Suprapubic skin (tissue), 4 donors: ENCODE results near the gene WWC2. TPM values are rescaled to one million over a fixed set of nuclear protein-coding genes. Genes with fewer than 3 reads are reported as not detected.

Experiments used
- DNase-seq, 2 donors: peaks; one replicate each; pipeline ENCODE4 v3.0.0-alpha.2; 2019; ENCODE audit warnings: low spot score in 2 of 2
- H3K27ac ChIP-seq: fragments of 200-600 bp; sonication (generic); one replicate; pipeline ENCODE4 v1.5.1; 2019
- H3K27me3 ChIP-seq: fragments of 200-600 bp; sonication (generic); one replicate; pipeline ENCODE4 v1.5.1; 2019
- H3K36me3 ChIP-seq: fragments of 200-600 bp; sonication (generic); one replicate; pipeline ENCODE4 v1.5.1; 2019
- H3K4me1 ChIP-seq: fragments of 200-600 bp; sonication (generic); one replicate; pipeline ENCODE4 v1.5.1; 2019
- H3K4me3 ChIP-seq: fragments of 200-600 bp; sonication (generic); one replicate; pipeline ENCODE4 v1.5.1; 2019; ENCODE audit warnings: mild to moderate bottlenecking
- H3K9me3 ChIP-seq: fragments of 200-600 bp; sonication (generic); one replicate; pipeline ENCODE4 v1.5.1; 2019
- CTCF ChIP-seq, 2 donors: fragments of 200-600 bp in 1 of 2; fragments of 450-650 bp in 1 of 2; sonication (generic) in 1 of 2; IDR thresholded peaks; one replicate each; pipeline ENCODE4 v1.5.1; 2016 to 2019; ENCODE audit warnings: antibody characterized with exemption in 2 of 2, mild to moderate bottlenecking in 1 of 2, moderate library complexity in 1 of 2
- EP300 ChIP-seq: sonication (generic); formaldehyde crosslinking; IDR thresholded peaks from one replicate; pipeline ENCODE4 v1.6.1; 2017; ENCODE audit warnings: antibody characterized with exemption
- POLR2A ChIP-seq, 2 donors: fragments of 450-650 bp; IDR thresholded peaks; one replicate each; pipeline ENCODE4 v1.6.1; 2017; ENCODE audit warnings: antibody characterized with exemption in 2 of 2, mild to moderate bottlenecking in 2 of 2, moderate library complexity in 2 of 2
- POLR2AphosphoS5 ChIP-seq, 3 donors: sonication (generic); formaldehyde crosslinking; IDR thresholded peaks; one replicate each; pipeline ENCODE4 v1.6.1; 2017; ENCODE audit warnings: antibody characterized with exemption in 3 of 3
- WGBS: methylation state at CpG from one replicate; pipeline ENCODE4 v1.1.5; 2018; 5-methylcytosine and 5-hydroxymethylcytosine counted together
- total RNA-seq, 4 donors: library from RNA; depleted of rRNA; stranded (reverse); fragments of >200 nt; gene quantifications; one replicate each; pipeline ENCODE4 v1.1.0, GENCODE V29; 2016

Gene WWC2
- total RNA-seq, 4 donors from 2014 or later: 9.2 to 30.4 (median 15.2) TPM

- no peak for DNase-seq
- Histone ChIP-seq H3K36me3 (peaks cover 69% of the 10 kb centered on the region), H3K4me1 (no peaks in the 10 kb centered on the region), H3K4me3 (no peak overlapping the region), H3K27me3 (no peaks in the 10 kb centered on the region), H3K27ac (no peak overlapping the region), H3K9me3 (no peaks in the 10 kb centered on the region)
- WGBS: 96% methylated on average over 2 of the region's 2 CpGs
- TF ChIP-seq POLR2AphosphoS5 (IDR thresholded peaks at IDR 0.05): no peak
- no peak for TF ChIP-seq CTCF (IDR thresholded peaks at IDR 0.05)
- TF ChIP-seq POLR2A (IDR thresholded peaks at IDR 0.05): no peak
- TF ChIP-seq EP300: no peak
Measured at GRCh38 chr4:183287309-183287659, 188.2 kb downstream of the WWC2 start.

GRCh38 chr4:183287677-183288076 lies 188.6 kb downstream of the WWC2 start:
- H3K36me3 ChIP-seq: peaks cover 65% of the 10 kb centered on the region
- WGBS: 89% methylated on average over 6 of the region's 6 CpGs
- H3K4me3 ChIP-seq: no peak overlapping the region
- H3K9me3 ChIP-seq: no peaks in the 10 kb centered on the region
- no peaks in the 10 kb centered on the region for H3K4me1 ChIP-seq
- H3K27ac ChIP-seq: no peak overlapping the region
- no peak for DNase-seq
- no peak for TF ChIP-seq POLR2AphosphoS5 (IDR thresholded peaks at IDR 0.05)
- TF ChIP-seq EP300: no peak
- TF ChIP-seq CTCF (IDR thresholded peaks at IDR 0.05): no peak
- TF ChIP-seq POLR2A (IDR thresholded peaks at IDR 0.05): no peak
- H3K27me3 ChIP-seq: no peaks in the 10 kb centered on the region

- no peaks in the 10 kb centered on the region for H3K9me3 ChIP-seq
- no peak for DNase-seq
- TF ChIP-seq CTCF (IDR thresholded peaks at IDR 0.05) (no peak), POLR2AphosphoS5 (IDR thresholded peaks at IDR 0.05) (no peak), POLR2A (IDR thresholded peaks at IDR 0.05) (no peak), EP300 (no peak)
- 100% methylated on average over 2 of the region's 2 CpGs for WGBS
- no peak overlapping the region for H3K27ac ChIP-seq
- no peaks in the 10 kb centered on the region for H3K4me1 ChIP-seq
- H3K36me3 ChIP-seq: peaks cover 57% of the 10 kb centered on the region
- H3K4me3 ChIP-seq: no peak overlapping the region
- no peaks in the 10 kb centered on the region for H3K27me3 ChIP-seq
Measured at GRCh38 chr4:183288955-183289354, 189.9 kb downstream of the WWC2 start.

GRCh38 chr4:183289688-183290087 lies 190.6 kb downstream of the WWC2 start:
- Histone ChIP-seq H3K36me3 (peaks cover 51% of the 10 kb centered on the region), H3K27me3 (no peaks in the 10 kb centered on the region), H3K4me1 (no peaks in the 10 kb centered on the region), H3K4me3 (no peak overlapping the region), H3K27ac (no peak overlapping the region), H3K9me3 (no peaks in the 10 kb centered on the region)
- 92% methylated on average over 5 of the region's 5 CpGs for WGBS
- DNase-seq: no peak
- TF ChIP-seq EP300 (no peak), POLR2AphosphoS5 (IDR thresholded peaks at IDR 0.05) (no peak), POLR2A (IDR thresholded peaks at IDR 0.05) (no peak), CTCF (IDR thresholded peaks at IDR 0.05) (no peak)

GRCh38 chr4:183291070-183291469 lies 192.0 kb downstream of the WWC2 start:
- Histone ChIP-seq H3K4me1 (no peaks in the 10 kb centered on the region), H3K27ac (no peak overlapping the region), H3K9me3 (no peaks in the 10 kb centered on the region), H3K27me3 (no peaks in the 10 kb centered on the region), H3K36me3 (peaks cover 46% of the 10 kb centered on the region), H3K4me3 (no peak overlapping the region)
- DNase-seq: no peak
- no peak for TF ChIP-seq POLR2AphosphoS5 (IDR thresholded peaks at IDR 0.05)
- TF ChIP-seq EP300: no peak
- no peak for TF ChIP-seq CTCF (IDR thresholded peaks at IDR 0.05)
- TF ChIP-seq POLR2A (IDR thresholded peaks at IDR 0.05): no peak
- WGBS: 86% methylated on average over 2 of the region's 2 CpGs
